Erythroblast (primary cell): ENCODE data around the gene NKD1.

Experiments used
- GATA1 ChIP-seq: IDR thresholded peaks from 2 replicates; pipeline ENCODE4 v1.6.1; 2011; ENCODE audit warnings: low read depth, mild to moderate bottlenecking, control low read depth, low read length, moderate library complexity
- POLR2A ChIP-seq: IDR thresholded peaks from 2 replicates; pipeline ENCODE4 v1.6.1; 2011; ENCODE audit warnings: mild to moderate bottlenecking, low read length

GRCh38 chr16:50539053-50539695, 9.0 kb upstream of the NKD1 start:
- no peak for TF ChIP-seq POLR2A
- TF ChIP-seq GATA1 = no peak
